Urothelium cell line (cell line): Measurements from ENCODE around the gene GTPBP1.

Source experiments
- DNase-seq: peaks from one replicate; pipeline ENCODE4 v3.0.0; 2011; ENCODE audit warnings: low spot score, mixed read lengths
- FAIRE-seq: peaks from 2 replicates; lab custom pipeline; 2011; peaks lifted over from hg19 to GRCh38; lab: Jason Lieb, UNC

Gene GTPBP1

GRCh38 chr22:38755911-38756532 lies 50.3 kb downstream of the GTPBP1 start, which contains the start of gene SUN2:
Gene SUN2 (minus strand): TSS chr22:38755998. CDS start chr22:38752628, 3,370 bp downstream.
- DNase-seq (peak; percentile 99), FAIRE-seq (peak; percentile 96)

GRCh38 chr22:38756711-38757463 lies 51.1 kb downstream of the GTPBP1 start:
- FAIRE-seq (no peak), DNase-seq (no peak)

GRCh38 chr22:38757464-38757757 lies 51.7 kb downstream of the GTPBP1 start:
- no peak for DNase-seq
- no peak for FAIRE-seq

GRCh38 chr22:38758276-38758945 lies 52.7 kb downstream of the GTPBP1 start:
- FAIRE-seq = peak; percentile 78
- DNase-seq = no peak

GRCh38 chr22:38759005-38759404 lies 53.3 kb downstream of the GTPBP1 start:
- no peak for FAIRE-seq
- no peak for DNase-seq

GRCh38 chr22:38760477-38761201 lies 54.9 kb downstream of the GTPBP1 start:
- FAIRE-seq (no peak), DNase-seq (peak; percentile 33)

GRCh38 chr22:38761202-38762162 lies 55.7 kb downstream of the GTPBP1 start:
- FAIRE-seq (peak; percentile 100), DNase-seq (no peak)

GRCh38 chr22:38762551-38762983 lies 56.8 kb downstream of the GTPBP1 start:
- no peak for DNase-seq

GRCh38 chr22:38766076-38766777 lies 60.5 kb downstream of the GTPBP1 start:
- peak; percentile 94 for FAIRE-seq
- DNase-seq = peak; percentile 97

More at GRCh38 chr22:38762551-38762983, 56.8 kb downstream of the GTPBP1 start:
- no peak for FAIRE-seq

- FAIRE-seq = no peak
- no peak for DNase-seq
Observed at GRCh38 chr22:38767313-38767712, 61.6 kb downstream of the GTPBP1 start.

- no peak for FAIRE-seq
- DNase-seq = no peak
Observed at GRCh38 chr22:38768036-38768435, 62.3 kb downstream of the GTPBP1 start.

GRCh38 chr22:38770257-38770949 lies 64.7 kb downstream of the GTPBP1 start:
- FAIRE-seq (no peak), DNase-seq (no peak)

- FAIRE-seq = no peak
Observed at GRCh38 chr22:38772623-38772873, 66.8 kb downstream of the GTPBP1 start.

GRCh38 chr22:38773363-38773946 lies 67.7 kb downstream of the GTPBP1 start:
- peak; percentile 75 for FAIRE-seq
- no peak for DNase-seq

More at GRCh38 chr22:38772623-38772873, 66.8 kb downstream of the GTPBP1 start:
- no peak for DNase-seq

- DNase-seq (no peak), FAIRE-seq (no peak)
Observed at GRCh38 chr22:38774496-38775166, 68.9 kb downstream of the GTPBP1 start.

- FAIRE-seq = no peak
- DNase-seq = no peak
Observed at GRCh38 chr22:38775656-38776055, 69.9 kb downstream of the GTPBP1 start.

GRCh38 chr22:38776086-38776485 lies 70.3 kb downstream of the GTPBP1 start:
- DNase-seq (no peak), FAIRE-seq (no peak)

- no peak for FAIRE-seq
- DNase-seq = no peak
Observed at GRCh38 chr22:38777087-38777671, 71.4 kb downstream of the GTPBP1 start.
